ENCODE measurements around the gene ITSN2.

The ITSN2 gene

GRCh38 chr2:24228470-24228869, 131.9 kb downstream of the ITSN2 start:
- Histone ChIP-seq H3K4me1 (ENCODE audit: control insufficient read depth in 2 of 2, insufficient read depth in 2 of 2, low read length in 2 of 2) (no peaks in the 10 kb centered on the region), H3K36me3 (ENCODE audit: control insufficient read depth in 2 of 2, insufficient read depth in 2 of 2, low read length in 2 of 2) (peaks cover 0 to 10% of the 10 kb centered on the region in 2 donors), H3K27ac (ENCODE audit: low read depth in 2 of 2, low read length in 2 of 2) (no peak overlapping the region), H3K9me3 (ENCODE audit: control insufficient read depth in 2 of 2, low read length in 2 of 2) (no peaks in the 10 kb centered on the region), H3K27me3 (ENCODE audit: control insufficient read depth in 2 of 2, insufficient read depth in 2 of 2, low read length in 2 of 2) (no peaks in the 10 kb centered on the region), H3K9ac (ENCODE audit: low read depth in 1 of 2, low read length in 2 of 2) (no peak overlapping the region), H3K4me3 (ENCODE audit: low read length in 2 of 2) (no peak overlapping the region)

GRCh38 chr2:24225499-24226242, 134.7 kb downstream of the ITSN2 start:
- H3K27ac ChIP-seq (ENCODE audit: low read depth in 2 of 2, low read length in 2 of 2): no peak overlapping the region

GRCh38 chr2:24222946-24223345, 137.4 kb downstream of the ITSN2 start:
- H3K36me3 ChIP-seq (ENCODE audit: control insufficient read depth in 2 of 2, insufficient read depth in 2 of 2, low read length in 2 of 2): peaks cover 18 to 28% of the 10 kb centered on the region in 2 donors
- H3K4me3 ChIP-seq (ENCODE audit: low read length in 2 of 2): no peak overlapping the region
- no peaks in the 10 kb centered on the region for H3K27me3 ChIP-seq (ENCODE audit: control insufficient read depth in 2 of 2, insufficient read depth in 2 of 2, low read length in 2 of 2)
- no peak overlapping the region for H3K9ac ChIP-seq (ENCODE audit: low read depth in 1 of 2, low read length in 2 of 2)
- no peaks in the 10 kb centered on the region for H3K4me1 ChIP-seq (ENCODE audit: control insufficient read depth in 2 of 2, insufficient read depth in 2 of 2, low read length in 2 of 2)
- no peaks in the 10 kb centered on the region for H3K9me3 ChIP-seq (ENCODE audit: control insufficient read depth in 2 of 2, low read length in 2 of 2)
- no peak overlapping the region for H3K27ac ChIP-seq (ENCODE audit: low read depth in 2 of 2, low read length in 2 of 2)

More at GRCh38 chr2:24225499-24226242, 134.7 kb downstream of the ITSN2 start:
- H3K4me1 ChIP-seq (ENCODE audit: control insufficient read depth in 2 of 2, insufficient read depth in 2 of 2, low read length in 2 of 2): no peaks in the 10 kb centered on the region
- H3K27me3 ChIP-seq (ENCODE audit: control insufficient read depth in 2 of 2, insufficient read depth in 2 of 2, low read length in 2 of 2): no peaks in the 10 kb centered on the region
- no peaks in the 10 kb centered on the region for H3K9me3 ChIP-seq (ENCODE audit: control insufficient read depth in 2 of 2, low read length in 2 of 2)
- H3K36me3 ChIP-seq (ENCODE audit: control insufficient read depth in 2 of 2, insufficient read depth in 2 of 2, low read length in 2 of 2): peaks cover 2 to 13% of the 10 kb centered on the region in 2 donors
- H3K9ac ChIP-seq (ENCODE audit: low read depth in 1 of 2, low read length in 2 of 2): no peak overlapping the region
- H3K4me3 ChIP-seq (ENCODE audit: low read length in 2 of 2): no peak overlapping the region

GRCh38 chr2:24221343-24222050, 138.8 kb downstream of the ITSN2 start:
- Histone ChIP-seq H3K9me3 (ENCODE audit: control insufficient read depth in 2 of 2, low read length in 2 of 2) (no peaks in the 10 kb centered on the region), H3K27ac (ENCODE audit: low read depth in 2 of 2, low read length in 2 of 2) (no peak overlapping the region), H3K9ac (ENCODE audit: low read depth in 1 of 2, low read length in 2 of 2) (no peak overlapping the region), H3K36me3 (ENCODE audit: control insufficient read depth in 2 of 2, insufficient read depth in 2 of 2, low read length in 2 of 2) (peaks cover 22 to 37% of the 10 kb centered on the region in 2 donors), H3K27me3 (ENCODE audit: control insufficient read depth in 2 of 2, insufficient read depth in 2 of 2, low read length in 2 of 2) (no peaks in the 10 kb centered on the region), H3K4me3 (ENCODE audit: low read length in 2 of 2) (no peak overlapping the region), H3K4me1 (ENCODE audit: control insufficient read depth in 2 of 2, insufficient read depth in 2 of 2, low read length in 2 of 2) (no peaks in the 10 kb centered on the region)

GRCh38 chr2:24220554-24221291, 139.6 kb downstream of the ITSN2 start:
- peaks cover 25 to 39% of the 10 kb centered on the region in 2 donors for H3K36me3 ChIP-seq (ENCODE audit: control insufficient read depth in 2 of 2, insufficient read depth in 2 of 2, low read length in 2 of 2)
- H3K27ac ChIP-seq (ENCODE audit: low read depth in 2 of 2, low read length in 2 of 2): no peak overlapping the region
- no peak overlapping the region for H3K9ac ChIP-seq (ENCODE audit: low read depth in 1 of 2, low read length in 2 of 2)
- H3K4me3 ChIP-seq (ENCODE audit: low read length in 2 of 2): no peak overlapping the region
- no peaks in the 10 kb centered on the region for H3K9me3 ChIP-seq (ENCODE audit: control insufficient read depth in 2 of 2, low read length in 2 of 2)
- no peaks in the 10 kb centered on the region for H3K27me3 ChIP-seq (ENCODE audit: control insufficient read depth in 2 of 2, insufficient read depth in 2 of 2, low read length in 2 of 2)
- no peaks in the 10 kb centered on the region for H3K4me1 ChIP-seq (ENCODE audit: control insufficient read depth in 2 of 2, insufficient read depth in 2 of 2, low read length in 2 of 2)

GRCh38 chr2:24214880-24215279, 145.5 kb downstream of the ITSN2 start:
- H3K9ac ChIP-seq (ENCODE audit: low read depth in 1 of 2, low read length in 2 of 2): no peak overlapping the region
- H3K27ac ChIP-seq (ENCODE audit: low read depth in 2 of 2, low read length in 2 of 2): no peak overlapping the region
- no peak overlapping the region for H3K4me3 ChIP-seq (ENCODE audit: low read length in 2 of 2)
- no peaks in the 10 kb centered on the region for H3K27me3 ChIP-seq (ENCODE audit: control insufficient read depth in 2 of 2, insufficient read depth in 2 of 2, low read length in 2 of 2)
- no peaks in the 10 kb centered on the region for H3K9me3 ChIP-seq (ENCODE audit: control insufficient read depth in 2 of 2, low read length in 2 of 2)
- no peaks in the 10 kb centered on the region for H3K4me1 ChIP-seq (ENCODE audit: control insufficient read depth in 2 of 2, insufficient read depth in 2 of 2, low read length in 2 of 2)
- H3K36me3 ChIP-seq (ENCODE audit: control insufficient read depth in 2 of 2, insufficient read depth in 2 of 2, low read length in 2 of 2): peaks cover 44 to 52% of the 10 kb centered on the region in 2 donors

GRCh38 chr2:24211408-24211807, 148.9 kb downstream of the ITSN2 start:
- Histone ChIP-seq H3K27ac (ENCODE audit: low read depth in 2 of 2, low read length in 2 of 2) (no peak overlapping the region), H3K9me3 (ENCODE audit: control insufficient read depth in 2 of 2, low read length in 2 of 2) (no peaks in the 10 kb centered on the region), H3K4me1 (ENCODE audit: control insufficient read depth in 2 of 2, insufficient read depth in 2 of 2, low read length in 2 of 2) (no peaks in the 10 kb centered on the region), H3K27me3 (ENCODE audit: control insufficient read depth in 2 of 2, insufficient read depth in 2 of 2, low read length in 2 of 2) (no peaks in the 10 kb centered on the region), H3K36me3 (ENCODE audit: control insufficient read depth in 2 of 2, insufficient read depth in 2 of 2, low read length in 2 of 2) (peaks cover 54 to 64% of the 10 kb centered on the region in 2 donors), H3K9ac (ENCODE audit: low read depth in 1 of 2, low read length in 2 of 2) (no peak overlapping the region), H3K4me3 (ENCODE audit: low read length in 2 of 2) (no peak overlapping the region)

GRCh38 chr2:24210723-24211122, 149.6 kb downstream of the ITSN2 start:
- Histone ChIP-seq H3K27ac (ENCODE audit: low read depth in 2 of 2, low read length in 2 of 2) (no peak overlapping the region), H3K4me1 (ENCODE audit: control insufficient read depth in 2 of 2, insufficient read depth in 2 of 2, low read length in 2 of 2) (no peaks in the 10 kb centered on the region), H3K9me3 (ENCODE audit: control insufficient read depth in 2 of 2, low read length in 2 of 2) (no peaks in the 10 kb centered on the region), H3K36me3 (ENCODE audit: control insufficient read depth in 2 of 2, insufficient read depth in 2 of 2, low read length in 2 of 2) (peaks cover 53 to 61% of the 10 kb centered on the region in 2 donors), H3K4me3 (ENCODE audit: low read length in 2 of 2) (no peak overlapping the region), H3K27me3 (ENCODE audit: control insufficient read depth in 2 of 2, insufficient read depth in 2 of 2, low read length in 2 of 2) (no peaks in the 10 kb centered on the region), H3K9ac (ENCODE audit: low read depth in 1 of 2, low read length in 2 of 2) (no peak overlapping the region)

- H3K27ac ChIP-seq (ENCODE audit: low read depth in 2 of 2, low read length in 2 of 2): no peak overlapping the region
- no peaks in the 10 kb centered on the region for H3K4me1 ChIP-seq (ENCODE audit: control insufficient read depth in 2 of 2, insufficient read depth in 2 of 2, low read length in 2 of 2)
- H3K9ac ChIP-seq (ENCODE audit: low read depth in 1 of 2, low read length in 2 of 2): no peak overlapping the region
- H3K4me3 ChIP-seq (ENCODE audit: low read length in 2 of 2): no peak overlapping the region
- peaks cover 56 to 66% of the 10 kb centered on the region in 2 donors for H3K36me3 ChIP-seq (ENCODE audit: control insufficient read depth in 2 of 2, insufficient read depth in 2 of 2, low read length in 2 of 2)
- H3K27me3 ChIP-seq (ENCODE audit: control insufficient read depth in 2 of 2, insufficient read depth in 2 of 2, low read length in 2 of 2): no peaks in the 10 kb centered on the region
- no peaks in the 10 kb centered on the region for H3K9me3 ChIP-seq (ENCODE audit: control insufficient read depth in 2 of 2, low read length in 2 of 2)
Measured at GRCh38 chr2:24210106-24210455, 150.3 kb downstream of the ITSN2 start.

Measured in mucosa of rectum (tissue), 2 donors.